Mononuclear cell (primary cell): Measurements from ENCODE around the gene RANBP10. TPM values are rescaled to one million over a fixed set of nuclear protein-coding genes. Genes with fewer than 3 reads are reported as not detected.
"Not testable (repeated sequence)": the region's sequence is repeated elsewhere in the genome, so short reads cannot be mapped to it uniquely, and the experiment has no call there.

Source experiments
- H3K27me3 ChIP-seq: 2 replicates; pipeline ENCODE4 v1.6.0; 2011; ENCODE audit warnings: low read length, control low read depth; ENCODE audit not compliant: insufficient read depth
- H3K4me1 ChIP-seq: 2 replicates; pipeline ENCODE4 v1.5.1; 2011; ENCODE audit warnings: mild to moderate bottlenecking, low read length, control low read depth; ENCODE audit not compliant: insufficient read depth
- H3K4me3 ChIP-seq: 2 replicates; pipeline ENCODE4 v1.5.1; 2011; ENCODE audit warnings: mild to moderate bottlenecking, low read length, moderate library complexity
- H3K9me3 ChIP-seq: 2 replicates; pipeline ENCODE4 v1.5.1; 2011; ENCODE audit warnings: low read depth, mild to moderate bottlenecking, control low read depth, low read length
- total RNA-seq: library from RNA; depleted of rRNA; stranded (reverse); fragments of >200 nt; gene quantifications from one replicate; pipeline ENCODE4 v1.2.3, GENCODE V29; 2012

The RANBP10 gene
- total RNA-seq, 1 donor = 8.5 TPM

DNA sequence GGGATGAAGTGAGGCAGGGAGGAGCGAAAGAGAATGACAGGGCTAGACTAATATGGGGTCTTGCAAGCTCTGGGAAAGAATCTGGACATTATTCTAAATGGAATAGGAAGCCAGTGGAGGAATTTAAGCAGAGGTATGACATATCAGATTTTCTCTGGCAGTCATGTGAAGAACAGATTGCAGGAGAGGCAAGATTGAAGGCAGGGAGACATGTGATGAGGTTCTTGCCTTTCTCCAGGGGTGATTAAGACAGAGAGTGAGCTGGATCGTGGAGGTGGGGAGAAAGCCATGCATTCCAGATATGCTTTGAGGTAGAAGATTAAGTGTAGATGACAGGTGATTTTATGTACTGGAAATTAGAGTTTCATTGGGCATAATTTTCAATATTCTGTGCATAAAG is 31.5 kb upstream of the RANBP10 start:
- no peak overlapping the region for H3K4me3 ChIP-seq
- peaks cover 20% of the 10 kb centered on the region for H3K4me1 ChIP-seq
- H3K9me3 ChIP-seq = no peaks in the 10 kb centered on the region
- no peaks in the 10 kb centered on the region for H3K27me3 ChIP-seq

DNA sequence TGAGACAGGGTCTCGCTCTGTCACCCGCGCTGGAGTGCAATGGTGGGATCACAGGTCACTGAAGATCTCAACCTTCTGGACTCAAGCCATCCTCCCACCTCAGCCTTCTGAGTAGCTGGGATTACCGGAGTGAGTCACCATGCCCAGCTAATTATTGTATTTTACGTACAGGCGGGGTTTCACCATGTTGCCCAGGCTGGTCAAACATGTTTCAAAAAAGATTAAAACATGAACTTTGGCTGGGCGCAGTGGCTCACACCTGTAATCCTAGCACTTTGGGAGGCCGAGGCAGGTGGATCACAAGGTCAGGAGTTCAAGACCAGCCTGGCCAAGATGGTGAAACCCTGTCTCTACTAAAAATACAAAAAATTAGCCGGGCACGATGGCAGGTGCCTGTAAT is 30.8 kb upstream of the RANBP10 start:
- H3K4me1 ChIP-seq = peaks cover 23% of the 10 kb centered on the region
- H3K27me3 ChIP-seq, H3K9me3 ChIP-seq: not testable (repeated sequence)

DNA sequence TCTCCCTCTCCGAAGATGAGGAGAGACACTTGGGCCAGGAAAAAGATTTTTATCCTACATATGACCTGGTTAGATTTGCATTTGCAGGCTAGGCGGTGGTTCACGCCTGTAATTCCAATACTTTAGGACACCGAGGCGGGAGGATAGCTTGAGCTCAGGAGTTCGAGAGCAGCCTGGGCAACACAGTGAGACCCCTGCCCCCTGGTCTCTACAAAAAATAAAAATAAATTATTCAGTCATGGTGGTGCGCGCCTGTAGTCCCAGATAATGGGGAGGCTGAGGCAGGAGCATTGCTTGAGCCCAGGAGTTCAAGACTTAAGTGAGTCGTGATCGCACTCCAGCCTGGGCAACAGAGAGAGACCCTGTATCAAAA is 27.9 kb upstream of the RANBP10 start:
- Histone ChIP-seq H3K9me3 (no peaks in the 10 kb centered on the region), H3K4me3 (peak overlapping the region; percentile 58), H3K4me1 (peaks cover 17% of the 10 kb centered on the region)

More for the DNA sequence above, 30.8 kb upstream of the RANBP10 start:
- not testable (repeated sequence) for H3K4me3 ChIP-seq

DNA sequence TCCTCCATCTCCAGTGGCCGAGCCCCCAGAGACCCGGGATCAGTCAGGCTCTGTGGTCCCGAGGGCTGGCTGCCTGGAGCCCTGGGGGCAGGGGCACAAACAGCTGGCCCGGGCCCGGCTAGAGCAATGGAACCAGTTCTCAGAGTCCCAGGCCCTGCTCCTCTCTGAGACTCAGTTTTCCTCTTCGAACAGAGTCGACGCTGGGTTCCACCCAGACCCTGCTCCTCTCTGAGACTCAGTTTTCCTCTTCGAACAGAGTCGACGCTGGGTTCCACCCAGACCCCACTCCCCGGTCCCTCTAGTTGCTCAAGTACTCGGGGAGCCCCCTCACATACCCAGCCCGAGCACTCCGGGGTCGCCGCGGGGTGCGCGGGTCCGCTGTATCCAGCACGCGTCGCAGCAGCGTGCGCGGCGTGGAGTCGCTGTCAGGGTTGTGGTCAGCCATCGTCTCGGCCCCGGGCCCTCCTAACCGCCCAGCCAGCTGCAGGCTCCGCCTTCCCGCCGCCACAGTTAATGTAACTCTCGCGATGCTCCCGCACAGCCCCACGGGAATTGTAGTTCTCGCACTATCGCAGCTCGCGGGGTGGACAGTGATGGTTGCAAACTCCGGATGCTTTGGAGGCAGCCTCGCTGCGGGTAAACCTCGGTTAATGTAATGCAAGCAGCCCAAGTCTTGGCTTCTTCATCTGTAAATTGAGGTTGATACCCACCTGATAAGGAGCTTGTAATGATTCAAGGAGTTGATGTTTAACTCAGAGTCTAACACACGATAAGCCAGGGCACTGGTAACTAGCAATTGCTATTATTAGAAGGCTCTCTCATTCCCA is 27.3 kb upstream of the RANBP10 start:
- Histone ChIP-seq H3K4me1 (peaks cover 17% of the 10 kb centered on the region), H3K9me3 (no peaks in the 10 kb centered on the region), H3K27me3 (no peaks in the 10 kb centered on the region), H3K4me3 (peak overlapping the region; percentile 58)

More for the DNA sequence above, 27.9 kb upstream of the RANBP10 start:
- H3K27me3 ChIP-seq = no peaks in the 10 kb centered on the region

DNA sequence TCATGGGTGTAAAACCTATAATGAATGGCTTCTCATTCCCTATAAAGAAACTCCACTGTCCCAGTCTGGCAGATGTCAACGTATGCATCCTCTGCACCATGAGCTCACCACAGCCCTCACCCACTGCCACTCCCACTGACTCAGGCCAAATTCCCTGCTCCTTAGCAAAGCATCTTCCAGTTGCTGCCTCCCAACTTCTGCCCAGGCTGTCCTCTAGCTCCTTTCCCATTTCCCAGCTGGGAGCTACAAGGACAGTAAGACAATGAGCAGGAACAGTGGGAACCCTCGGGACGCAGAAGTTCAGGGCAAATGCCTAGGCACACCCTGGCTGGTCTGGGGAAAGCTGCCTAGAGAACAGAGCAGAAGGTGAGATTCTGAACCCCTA is 26.7 kb upstream of the RANBP10 start:
- Histone ChIP-seq H3K4me1 (peaks cover 17% of the 10 kb centered on the region), H3K9me3 (no peaks in the 10 kb centered on the region), H3K27me3 (no peaks in the 10 kb centered on the region), H3K4me3 (peak overlapping the region; percentile 58)

DNA sequence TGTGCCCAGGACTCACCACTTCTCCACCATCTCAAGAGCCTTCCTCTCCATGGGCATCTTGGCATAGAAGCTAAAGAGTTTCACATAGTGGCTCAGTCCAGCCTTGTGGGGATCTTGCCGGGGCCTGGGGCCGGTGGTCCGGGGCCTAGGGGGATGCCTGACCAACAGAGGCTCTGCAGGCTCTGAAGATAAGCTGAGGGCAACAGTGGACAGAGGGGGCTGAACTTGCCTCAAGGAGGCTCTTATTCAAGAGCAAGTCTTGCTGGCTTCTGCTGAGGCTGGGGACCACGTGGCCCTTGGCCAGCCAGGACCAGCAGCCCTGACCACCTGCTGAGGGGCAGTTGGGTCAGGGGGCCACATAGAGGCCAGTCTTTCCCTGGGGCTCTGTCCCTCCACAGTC is 22.3 kb upstream of the RANBP10 start:
- Histone ChIP-seq H3K4me1 (peaks cover 10% of the 10 kb centered on the region), H3K9me3 (no peaks in the 10 kb centered on the region), H3K27me3 (no peaks in the 10 kb centered on the region), H3K4me3 (no peak overlapping the region)

DNA sequence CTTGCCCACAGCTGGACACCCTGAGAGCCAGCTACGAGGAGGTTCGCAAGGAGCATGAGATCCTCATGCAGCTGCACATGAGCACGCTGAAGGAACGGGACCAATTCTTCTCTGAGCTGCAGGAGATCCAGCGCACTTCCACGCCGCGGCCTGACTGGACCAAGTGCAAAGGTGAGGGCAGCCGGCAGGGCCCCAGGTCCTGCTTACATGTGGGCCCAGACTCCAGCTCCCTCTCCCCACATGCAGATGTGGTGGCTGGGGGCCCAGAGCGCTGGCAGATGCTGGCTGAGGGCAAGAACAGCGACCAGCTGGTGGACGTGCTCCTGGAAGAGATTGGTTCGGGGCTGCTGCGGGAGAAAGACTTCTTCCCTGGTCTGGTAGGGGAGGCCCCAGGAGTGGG is 19.5 kb upstream of the RANBP10 start:
- Histone ChIP-seq H3K9me3 (no peaks in the 10 kb centered on the region), H3K4me3 (no peak overlapping the region), H3K4me1 (no peaks in the 10 kb centered on the region), H3K27me3 (no peaks in the 10 kb centered on the region)

DNA sequence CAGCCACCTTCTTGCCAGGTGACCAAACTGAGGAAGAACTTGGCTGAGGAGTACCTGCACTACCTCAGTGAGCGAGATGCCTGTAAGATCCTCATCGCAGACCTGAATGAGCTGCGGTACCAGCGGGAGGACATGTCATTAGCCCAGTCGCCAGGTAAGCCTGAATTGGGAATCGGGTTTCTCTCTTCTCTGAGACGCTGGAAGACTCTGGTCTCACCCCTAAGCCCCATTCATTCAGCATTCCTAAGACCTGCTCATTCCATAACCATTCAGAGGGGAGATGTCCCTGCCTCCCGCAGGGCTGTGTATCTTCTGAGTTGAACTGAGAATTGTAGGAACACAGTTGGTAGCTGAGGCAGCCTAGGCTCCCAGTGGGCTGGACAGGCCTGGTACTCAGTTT is 18.8 kb upstream of the RANBP10 start:
- Histone ChIP-seq H3K27me3 (no peaks in the 10 kb centered on the region), H3K4me3 (no peak overlapping the region), H3K4me1 (no peaks in the 10 kb centered on the region), H3K9me3 (no peaks in the 10 kb centered on the region)

DNA sequence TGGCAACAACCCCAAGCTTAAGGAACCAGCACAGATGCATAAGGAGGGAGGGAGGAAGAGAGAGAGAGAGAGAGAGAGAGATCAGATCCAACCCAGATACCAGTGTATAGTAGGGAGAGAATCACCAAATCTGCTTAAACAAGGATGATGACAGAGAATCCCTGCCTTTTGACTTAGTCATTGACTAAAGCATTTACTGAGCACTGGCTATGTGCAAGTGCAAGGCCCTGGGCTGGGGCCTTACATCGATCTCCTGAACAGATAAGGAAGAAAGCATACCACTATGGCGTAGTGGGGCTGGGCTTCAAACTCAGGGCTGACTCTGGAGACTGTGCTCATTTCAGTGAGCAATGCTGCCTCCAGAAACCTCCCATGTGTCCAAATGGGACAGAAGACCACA is 16.2 kb upstream of the RANBP10 start:
- Histone ChIP-seq H3K4me3 (no peak overlapping the region), H3K27me3 (no peaks in the 10 kb centered on the region), H3K9me3 (no peaks in the 10 kb centered on the region), H3K4me1 (no peaks in the 10 kb centered on the region)

DNA sequence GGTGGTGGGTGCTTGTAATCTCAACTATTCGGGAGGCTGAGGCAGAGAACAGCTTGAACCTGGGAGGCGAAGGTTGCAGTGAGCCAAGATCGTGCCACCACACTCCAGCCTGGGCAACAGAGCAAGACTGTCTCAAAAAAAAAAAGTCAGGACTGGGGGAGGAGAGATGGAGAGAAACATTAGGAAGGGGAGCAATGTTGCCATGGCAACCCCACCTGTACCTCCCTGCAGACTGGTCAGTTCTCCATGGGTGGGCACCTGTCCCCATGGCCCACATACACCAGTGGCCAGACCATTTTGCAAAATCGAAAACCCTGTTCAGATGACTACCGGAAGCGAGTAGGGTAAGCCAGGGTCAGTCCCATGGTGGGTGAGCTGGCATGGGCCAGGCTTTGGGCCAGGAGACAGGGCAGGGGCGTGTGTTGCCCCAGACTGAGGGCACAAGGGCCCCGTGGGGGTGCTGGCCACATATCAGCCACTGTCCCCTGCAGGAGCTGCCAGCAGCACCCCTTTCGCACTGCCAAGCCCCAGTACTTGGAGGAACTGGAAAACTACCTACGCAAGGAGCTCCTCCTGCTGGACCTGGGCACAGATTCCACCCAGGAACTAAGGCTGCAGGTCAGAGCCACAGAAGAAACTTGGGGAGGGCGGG is 14.4 kb upstream of the RANBP10 start:
- Histone ChIP-seq H3K4me3 (no peak overlapping the region), H3K27me3 (no peaks in the 10 kb centered on the region), H3K4me1 (no peaks in the 10 kb centered on the region), H3K9me3 (no peaks in the 10 kb centered on the region)

DNA sequence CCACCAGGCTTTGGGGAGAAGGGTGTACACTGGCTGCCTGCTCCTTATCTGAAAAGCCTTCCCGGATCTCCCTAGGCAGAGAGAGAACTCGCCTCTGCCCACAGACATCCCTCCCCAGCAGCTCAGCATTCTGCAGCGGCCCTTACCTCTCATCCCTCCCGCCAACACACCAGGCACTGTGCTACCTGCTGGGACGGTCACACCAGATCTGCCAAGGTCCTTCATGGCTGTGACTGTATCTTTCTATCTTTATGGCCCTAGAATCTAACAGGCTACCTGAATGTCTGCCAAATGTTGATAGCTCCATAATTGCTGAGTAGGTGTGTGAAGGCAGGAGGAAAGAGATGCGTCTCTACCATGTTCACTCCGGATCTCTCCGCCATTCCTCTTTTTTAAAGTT is 8.2 kb upstream of the RANBP10 start:
- no peak overlapping the region for H3K4me3 ChIP-seq
- no peaks in the 10 kb centered on the region for H3K27me3 ChIP-seq
- H3K9me3 ChIP-seq = no peaks in the 10 kb centered on the region

DNA sequence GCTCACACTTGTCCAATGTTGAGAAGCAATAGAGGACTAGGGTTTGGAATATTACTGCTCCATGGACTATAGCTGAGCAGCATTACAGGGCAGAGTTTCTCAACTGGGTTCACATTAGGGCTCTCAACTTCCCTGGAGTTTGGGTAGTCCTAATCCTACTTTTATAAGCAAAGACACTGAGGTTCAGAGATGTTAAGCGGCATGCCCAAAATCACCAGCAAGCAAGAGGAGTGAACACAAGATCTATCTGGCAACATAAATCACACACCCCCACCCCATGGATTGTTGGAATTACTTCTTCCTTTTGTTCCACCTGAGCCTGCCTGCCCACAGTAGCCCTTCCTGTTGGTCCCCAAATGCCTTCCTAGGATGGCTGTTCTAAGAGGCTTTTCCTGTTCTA is 5.5 kb upstream of the RANBP10 start:
- Histone ChIP-seq H3K4me1 (peaks cover 7% of the 10 kb centered on the region), H3K4me3 (no peak overlapping the region), H3K27me3 (no peaks in the 10 kb centered on the region), H3K9me3 (no peaks in the 10 kb centered on the region)

More for the DNA sequence above, 8.2 kb upstream of the RANBP10 start:
- H3K4me1 ChIP-seq = no peaks in the 10 kb centered on the region

DNA sequence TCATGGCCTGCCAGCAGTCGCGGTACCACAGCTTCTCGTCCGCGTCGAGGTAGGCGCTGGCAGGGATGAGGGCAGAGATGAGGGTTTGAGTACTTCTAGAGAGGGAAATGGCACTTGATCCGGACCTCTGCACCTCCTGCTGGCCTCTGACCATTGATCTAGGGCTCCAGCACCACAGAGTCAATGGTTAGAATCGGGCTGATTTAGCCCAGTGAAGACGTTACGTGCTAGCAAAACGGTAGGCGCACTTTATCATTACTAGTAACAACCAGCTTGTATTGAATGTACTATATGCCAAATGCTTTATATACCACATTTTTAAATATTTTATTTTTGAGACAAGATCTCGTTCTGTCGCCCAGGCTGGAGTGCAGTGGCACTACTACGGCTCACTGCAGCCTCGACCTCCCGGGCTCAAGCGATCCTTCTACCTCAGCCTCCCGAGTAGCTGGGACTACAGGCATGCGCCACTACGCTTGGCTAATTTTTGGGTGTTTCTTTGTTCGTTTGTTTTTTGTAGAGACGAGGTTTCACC is 855 bp upstream of the RANBP10 start:
- peak overlapping the region; percentile 81 for H3K4me3 ChIP-seq
- H3K9me3 ChIP-seq = no peaks in the 10 kb centered on the region
- H3K4me1 ChIP-seq = peaks cover 44% of the 10 kb centered on the region
- no peaks in the 10 kb centered on the region for H3K27me3 ChIP-seq

DNA sequence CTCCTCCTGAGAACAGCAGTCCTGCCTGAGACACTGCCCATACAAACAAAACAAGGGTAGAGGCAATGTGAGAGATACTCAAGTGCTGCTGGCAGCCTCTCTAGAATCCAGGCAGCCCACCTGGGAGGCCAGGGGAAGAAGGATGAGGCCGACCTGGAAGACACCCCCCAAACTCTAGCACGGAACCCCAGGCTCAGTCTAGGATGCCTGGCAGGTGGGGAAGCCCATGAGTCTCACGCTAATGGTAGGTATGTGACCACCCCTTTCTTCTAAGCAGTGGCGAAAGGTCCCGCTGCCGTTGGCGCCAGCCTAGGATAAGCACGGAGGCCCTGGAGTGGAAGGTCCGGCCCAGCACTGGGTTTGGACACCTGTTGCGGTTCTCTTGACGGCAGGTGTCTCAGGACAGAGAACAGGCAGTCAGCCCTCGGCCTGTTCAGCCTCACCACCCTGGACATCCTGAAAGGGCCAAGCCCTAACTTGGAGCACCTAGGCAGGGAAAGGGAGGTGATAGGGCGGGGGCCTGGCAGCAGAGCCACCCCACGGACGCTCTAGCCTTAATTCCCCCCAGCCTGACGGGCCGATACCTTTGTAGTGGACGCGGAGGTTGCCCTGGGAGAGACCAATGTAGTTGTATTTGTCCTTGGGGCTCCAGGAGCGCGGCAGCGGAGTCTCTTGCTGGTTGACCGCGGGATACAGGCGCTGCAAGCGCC is 487 bp downstream of the RANBP10 start:
- Histone ChIP-seq H3K4me1 (peaks cover 57% of the 10 kb centered on the region), H3K9me3 (no peaks in the 10 kb centered on the region), H3K4me3 (peak overlapping the region; percentile 81), H3K27me3 (no peaks in the 10 kb centered on the region)

DNA sequence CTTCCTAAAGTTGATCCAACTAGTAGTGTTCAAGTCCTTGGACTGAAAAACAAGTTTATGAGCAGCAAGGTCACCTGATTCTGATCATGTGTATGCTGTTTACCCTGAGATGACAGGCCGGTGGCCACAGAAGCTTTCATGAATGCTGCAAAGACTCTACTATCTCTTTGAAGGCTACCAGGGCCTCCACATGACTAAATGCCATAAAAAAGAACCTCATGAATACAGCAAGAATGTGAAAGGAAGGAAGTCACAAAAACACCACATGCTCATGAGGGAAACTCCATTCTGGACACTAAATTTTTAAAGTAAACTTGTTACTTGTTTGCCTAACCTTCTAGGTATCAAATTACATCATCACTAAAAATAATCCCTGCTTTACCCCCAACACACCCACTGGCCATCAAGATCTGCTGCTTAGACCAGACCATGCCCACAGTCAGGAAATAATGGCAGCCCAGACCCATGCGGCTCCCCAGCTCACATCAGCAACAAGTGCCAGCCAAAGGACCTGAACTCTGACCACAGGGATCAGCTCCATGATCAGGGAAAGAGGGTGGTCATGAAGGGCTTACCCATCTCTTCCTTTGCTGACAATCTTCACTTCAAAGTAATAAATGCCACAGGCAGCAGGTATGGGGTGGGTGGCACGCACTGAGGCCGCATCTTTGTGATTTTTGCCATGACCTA is 1.4 kb downstream of the RANBP10 start:
- H3K4me3 ChIP-seq = no peak overlapping the region
- peaks cover 64% of the 10 kb centered on the region for H3K4me1 ChIP-seq
- no peaks in the 10 kb centered on the region for H3K9me3 ChIP-seq
- H3K27me3 ChIP-seq = no peaks in the 10 kb centered on the region
